Uterus (tissue), 2 donors: ENCODE measurements around the gene DNMT3L.
"Not testable (repeated sequence)": the region's sequence is repeated elsewhere in the genome, so short reads cannot be mapped to it uniquely, and the experiment has no call there.

Experiments
- POLR2A ChIP-seq, 2 donors: fragments of 450-650 bp; IDR thresholded peaks; one replicate each; pipeline ENCODE4 v1.6.1; 2016; ENCODE audit warnings: antibody characterized with exemption in 2 of 2, mild to moderate bottlenecking in 1 of 2, moderate library complexity in 1 of 2
- TF ChIP-seq, protein P1 (sequence below), 4 experiments: fragments of 200-600 bp in 2 of 4; fragments of 450-650 bp in 2 of 4; sonication (generic) in 2 of 4; IDR thresholded peaks; one replicate each; pipeline ENCODE4 v1.5.1; 2016 to 2019; ENCODE audit warnings: antibody characterized with exemption in 4 of 4, mild to moderate bottlenecking in 2 of 4, moderate library complexity in 1 of 4

DNA sequence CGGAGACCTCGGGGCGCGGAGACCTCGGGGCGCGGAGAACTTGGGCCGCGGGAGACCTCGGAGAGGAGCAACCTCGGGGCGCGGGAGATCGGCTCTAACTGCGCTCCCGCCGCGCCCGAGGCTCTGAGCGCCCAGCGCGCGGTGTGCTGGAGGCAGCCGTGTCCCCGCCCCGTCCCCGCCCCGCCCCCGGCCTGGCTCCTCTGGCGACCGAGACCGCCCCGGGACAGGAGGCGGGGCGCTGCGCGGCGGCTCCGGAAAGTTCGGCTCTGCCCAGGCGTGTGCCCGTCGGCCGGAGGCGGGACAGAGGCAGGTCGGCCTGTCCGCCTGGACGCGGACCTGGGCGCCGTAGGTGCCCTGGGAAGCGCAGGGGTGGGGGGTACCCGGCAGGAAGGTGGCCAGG, 20.9 kb downstream of the DNMT3L start, which contains the start of gene ICOSLG:
- TF ChIP-seq, protein P1, sequence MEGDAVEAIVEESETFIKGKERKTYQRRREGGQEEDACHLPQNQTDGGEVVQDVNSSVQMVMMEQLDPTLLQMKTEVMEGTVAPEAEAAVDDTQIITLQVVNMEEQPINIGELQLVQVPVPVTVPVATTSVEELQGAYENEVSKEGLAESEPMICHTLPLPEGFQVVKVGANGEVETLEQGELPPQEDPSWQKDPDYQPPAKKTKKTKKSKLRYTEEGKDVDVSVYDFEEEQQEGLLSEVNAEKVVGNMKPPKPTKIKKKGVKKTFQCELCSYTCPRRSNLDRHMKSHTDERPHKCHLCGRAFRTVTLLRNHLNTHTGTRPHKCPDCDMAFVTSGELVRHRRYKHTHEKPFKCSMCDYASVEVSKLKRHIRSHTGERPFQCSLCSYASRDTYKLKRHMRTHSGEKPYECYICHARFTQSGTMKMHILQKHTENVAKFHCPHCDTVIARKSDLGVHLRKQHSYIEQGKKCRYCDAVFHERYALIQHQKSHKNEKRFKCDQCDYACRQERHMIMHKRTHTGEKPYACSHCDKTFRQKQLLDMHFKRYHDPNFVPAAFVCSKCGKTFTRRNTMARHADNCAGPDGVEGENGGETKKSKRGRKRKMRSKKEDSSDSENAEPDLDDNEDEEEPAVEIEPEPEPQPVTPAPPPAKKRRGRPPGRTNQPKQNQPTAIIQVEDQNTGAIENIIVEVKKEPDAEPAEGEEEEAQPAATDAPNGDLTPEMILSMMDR (IDR thresholded peaks at IDR 0.05) = not testable (repeated sequence)
- not testable (repeated sequence) for TF ChIP-seq POLR2A (IDR thresholded peaks at IDR 0.05)
